ENCODE results near the gene GPR61. TPM values are rescaled to one million over a fixed set of nuclear protein-coding genes. Genes with fewer than 3 reads are reported as not detected.

The GPR61 gene
- polyA plus RNA-seq, 3 donors: 0.28 TPM; not detected in 2

DNA sequence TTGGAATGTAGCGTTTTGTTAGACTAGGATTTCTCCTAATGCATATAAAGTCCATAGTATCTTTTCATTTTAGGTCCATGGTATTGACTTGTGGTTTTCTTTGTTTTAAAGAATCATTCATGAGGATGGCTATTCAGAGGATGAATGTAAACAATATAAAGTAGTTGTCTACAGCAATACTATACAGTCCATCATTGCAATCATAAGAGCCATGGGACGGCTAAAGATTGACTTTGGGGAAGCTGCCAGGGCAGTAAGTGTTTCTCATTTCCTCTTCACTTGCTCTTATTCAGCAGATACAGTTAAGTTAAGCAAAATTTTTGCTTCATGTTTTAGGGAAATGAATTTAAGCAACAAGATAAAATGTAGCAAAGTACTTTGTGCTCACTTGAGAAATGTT lies 34.1 kb downstream of the GPR61 start:
- Mint-ChIP-seq H3K36me3 (peaks cover 25 to 43% of the 10 kb centered on the region in 2 donors), H3K27me3 (ENCODE audit: low read depth in 3 of 3) (no peaks in the 10 kb centered on the region), H3K9me3 (peaks cover 0 to 1% (median 0%) of the 10 kb centered on the region in 7 donors), H3K4me1 (peaks cover 31% of the 10 kb centered on the region), H3K4me3 (peak overlapping the region in 1 of 2 donors; percentile 21), H3K27ac (peak overlapping the region in 6 of 7 donors; percentile 30 to 88 (median 55))
- H3K9me3 ChIP-seq (replicated peaks in 1 of 2; ENCODE audit: control insufficient read depth in 1 of 2, insufficient read depth in 1 of 2, low read length in 2 of 2): no peaks in the 10 kb centered on the region
- H3K9ac ChIP-seq (ENCODE audit: insufficient read depth, low read length, poor library complexity, severe bottlenecking): no peak overlapping the region
- H4K20me1 ChIP-seq (ENCODE audit: insufficient read depth, low read length): peaks cover 81% of the 10 kb centered on the region
- peak overlapping the region; percentile 44 for H3K4me2 ChIP-seq (replicated peaks; ENCODE audit: extremely low read depth, low read length, poor library complexity, severe bottlenecking)
- H3K4me1 ChIP-seq (ENCODE audit: control insufficient read depth in 1 of 2, insufficient read depth in 2 of 2, low read length in 2 of 2): peaks cover 58 to 59% of the 10 kb centered on the region in 2 donors
- no peaks in the 10 kb centered on the region for H3K27me3 ChIP-seq (ENCODE audit: control insufficient read depth in 2 of 2, insufficient read depth in 2 of 2, low read length in 2 of 2)
- peak overlapping the region in 1 of 3 experiments; percentile 40 for H3K4me3 ChIP-seq (replicated peaks in 1 of 3; ENCODE audit: low read depth in 2 of 3, low read length in 3 of 3)
- WGBS (ENCODE audit: insufficient coverage): no CpG with 5 or more reads among the region's 2 CpGs
- peaks cover 17 to 33% of the 10 kb centered on the region in 2 donors for H3K36me3 ChIP-seq (replicated peaks in 1 of 2; ENCODE audit: control insufficient read depth in 1 of 2, insufficient read depth in 2 of 2, low read length in 2 of 2)
- H3K27ac ChIP-seq (ENCODE audit: low read depth in 1 of 2, low read length in 2 of 2): peak overlapping the region in 1 of 2 donors; percentile 72
- intact Hi-C loops (cut with micrococcal nuclease): no loop called here
- H2AFZ ChIP-seq (ENCODE audit: insufficient read depth, low read depth, low read length, poor library complexity, severe bottlenecking): no peak overlapping the region
- TF ChIP-seq, protein P1, sequence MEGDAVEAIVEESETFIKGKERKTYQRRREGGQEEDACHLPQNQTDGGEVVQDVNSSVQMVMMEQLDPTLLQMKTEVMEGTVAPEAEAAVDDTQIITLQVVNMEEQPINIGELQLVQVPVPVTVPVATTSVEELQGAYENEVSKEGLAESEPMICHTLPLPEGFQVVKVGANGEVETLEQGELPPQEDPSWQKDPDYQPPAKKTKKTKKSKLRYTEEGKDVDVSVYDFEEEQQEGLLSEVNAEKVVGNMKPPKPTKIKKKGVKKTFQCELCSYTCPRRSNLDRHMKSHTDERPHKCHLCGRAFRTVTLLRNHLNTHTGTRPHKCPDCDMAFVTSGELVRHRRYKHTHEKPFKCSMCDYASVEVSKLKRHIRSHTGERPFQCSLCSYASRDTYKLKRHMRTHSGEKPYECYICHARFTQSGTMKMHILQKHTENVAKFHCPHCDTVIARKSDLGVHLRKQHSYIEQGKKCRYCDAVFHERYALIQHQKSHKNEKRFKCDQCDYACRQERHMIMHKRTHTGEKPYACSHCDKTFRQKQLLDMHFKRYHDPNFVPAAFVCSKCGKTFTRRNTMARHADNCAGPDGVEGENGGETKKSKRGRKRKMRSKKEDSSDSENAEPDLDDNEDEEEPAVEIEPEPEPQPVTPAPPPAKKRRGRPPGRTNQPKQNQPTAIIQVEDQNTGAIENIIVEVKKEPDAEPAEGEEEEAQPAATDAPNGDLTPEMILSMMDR (IDR thresholded peaks at IDR 0.05): no peak
- peak; percentile 58 to 77 (median 63) for DNase-seq
- peaks cover 93% of the 10 kb centered on the region for H3K79me2 ChIP-seq (ENCODE audit: insufficient read depth, low read length)

DNA sequence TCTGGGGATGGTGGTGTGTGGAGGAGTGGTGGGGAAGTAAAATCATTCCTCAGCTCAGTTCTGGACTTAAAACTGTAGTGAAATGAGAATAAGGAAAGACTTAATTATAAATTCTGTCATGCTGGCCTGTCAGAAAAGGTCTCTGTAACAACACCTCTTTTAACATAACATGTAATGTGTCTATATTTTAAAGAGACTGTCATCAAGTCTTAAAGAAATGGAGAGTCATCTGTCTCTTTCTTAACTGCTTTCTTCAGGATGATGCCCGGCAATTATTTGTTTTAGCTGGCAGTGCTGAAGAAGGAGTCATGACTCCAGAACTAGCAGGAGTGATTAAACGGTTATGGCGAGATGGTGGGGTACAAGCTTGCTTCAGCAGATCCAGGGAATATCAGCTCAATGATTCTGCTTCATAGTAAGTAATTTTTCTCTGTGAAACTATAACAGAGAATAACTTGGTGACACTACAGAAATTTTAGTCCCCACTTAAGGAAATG lies 39.3 kb downstream of the GPR61 start:
- Mint-ChIP-seq H3K4me3 (no peak overlapping the region), H3K27ac (peak overlapping the region in 4 of 7 donors; percentile 40 to 71 (median 52))

More for the DNA sequence above, 39.3 kb downstream of the GPR61 start:
- H3K4me1 Mint-ChIP-seq: peaks cover 13% of the 10 kb centered on the region
- intact Hi-C loops (cut with micrococcal nuclease): no loop called here
- Histone ChIP-seq H3K79me2 (ENCODE audit: insufficient read depth, low read length) (peaks cover 63% of the 10 kb centered on the region), H2AFZ (ENCODE audit: insufficient read depth, low read depth, low read length, poor library complexity, severe bottlenecking) (no peak overlapping the region), H3K9ac (ENCODE audit: insufficient read depth, low read length, poor library complexity, severe bottlenecking) (no peak overlapping the region), H3K4me2 (replicated peaks; ENCODE audit: extremely low read depth, low read length, poor library complexity, severe bottlenecking) (no peak overlapping the region), H3K4me3 (replicated peaks in 1 of 3; ENCODE audit: low read depth in 2 of 3, low read length in 3 of 3) (no peak overlapping the region), H3K27ac (ENCODE audit: low read depth in 1 of 2, low read length in 2 of 2) (peak overlapping the region in 1 of 2 donors; percentile 28), H4K20me1 (ENCODE audit: insufficient read depth, low read length) (peaks cover 78% of the 10 kb centered on the region), H3K4me1 (ENCODE audit: control insufficient read depth in 1 of 2, insufficient read depth in 2 of 2, low read length in 2 of 2) (peaks cover 13 to 16% of the 10 kb centered on the region in 2 donors), H3K9me3 (replicated peaks in 1 of 2; ENCODE audit: control insufficient read depth in 1 of 2, insufficient read depth in 1 of 2, low read length in 2 of 2) (no peaks in the 10 kb centered on the region), H3K27me3 (ENCODE audit: control insufficient read depth in 2 of 2, insufficient read depth in 2 of 2, low read length in 2 of 2) (no peaks in the 10 kb centered on the region), H3K36me3 (replicated peaks in 1 of 2; ENCODE audit: control insufficient read depth in 1 of 2, insufficient read depth in 2 of 2, low read length in 2 of 2) (peaks cover 59 to 85% of the 10 kb centered on the region in 2 donors)
- TF ChIP-seq, protein P1 (IDR thresholded peaks at IDR 0.05): no peak
- H3K27me3 Mint-ChIP-seq (ENCODE audit: low read depth in 3 of 3): peaks cover 0 to 1% (median 0%) of the 10 kb centered on the region in 3 donors
- H3K9me3 Mint-ChIP-seq: peaks cover 0 to 1% (median 0%) of the 10 kb centered on the region in 7 donors
- DNase-seq: no peak
- no CpG with 5 or more reads among the region's 3 CpGs for WGBS (ENCODE audit: insufficient coverage)
- peaks cover 57 to 92% of the 10 kb centered on the region in 2 donors for H3K36me3 Mint-ChIP-seq

Measured in CD14-positive monocyte (primary cell).